Keratinocyte (primary cell): ENCODE measurements around the gene NPY4R.
"Not testable (repeated sequence)": the region's sequence is repeated elsewhere in the genome, so short reads cannot be mapped to it uniquely, and the experiment has no call there.

Source experiments
- CTCF ChIP-seq, 3 experiments: IDR thresholded peaks in 1 of 3; conservative IDR thresholded peaks in 1 of 3; optimal IDR thresholded peaks in 1 of 3; 2 replicates in 2 of 3; 3 replicates in 1 of 3; pipeline versions ENCODE3 to v1.5.1; 2011; ENCODE audit warnings: low read length in 3 of 3, mild to moderate bottlenecking in 3 of 3, moderate library complexity in 2 of 3, control low read depth in 1 of 3, inconsistent platforms in 1 of 3; ENCODE audit not compliant: insufficient read depth in 2 of 3; ENCODE audit errors: extremely low read depth in 1 of 3
- EZH2 ChIP-seq: IDR thresholded peaks from one replicate; pipeline ENCODE4 v1.6.1; 2012; ENCODE audit warnings: inconsistent platforms, mild to moderate bottlenecking, low read length, moderate library complexity

GRCh38 chr10:46442706-46443275 lies 23.0 kb downstream of the NPY4R start:
- TF ChIP-seq CTCF (optimal IDR thresholded peaks at IDR 0.05 in 1 of 3, IDR thresholded peaks at IDR 0.05 in 1 of 3, conservative IDR thresholded peaks at IDR 0.05 in 1 of 3; ENCODE audit: extremely low read depth in 1 of 3, insufficient read depth in 2 of 3, low read length in 3 of 3); EZH2: not testable (repeated sequence)
